ENCODE data around the gene SCGB2A2. TPM values are rescaled to one million over a fixed set of nuclear protein-coding genes. Genes with fewer than 3 reads are reported as not detected.

The SCGB2A2 gene
- polyA plus RNA-seq, 3 donors = 0.22 TPM; not detected in 2

GRCh38 chr11:62273789-62274275 lies 3.9 kb downstream of the SCGB2A2 start:
- WGBS, 3 donors = 64 to 76% (median 68%) methylated on average over 7 of the region's 7 CpGs

GRCh38 chr11:62280452-62280851 lies 10.5 kb downstream of the SCGB2A2 start:
- H3K27ac ChIP-seq (ENCODE audit: low read depth, low read length) = no peak overlapping the region

More at GRCh38 chr11:62273789-62274275, 3.9 kb downstream of the SCGB2A2 start:
- no peak overlapping the region for H3K27ac ChIP-seq (ENCODE audit: low read depth, low read length)

- 41 to 45% (median 43%) methylated on average over 2 of the region's 2 CpGs for WGBS, 3 donors
- H3K27ac ChIP-seq (ENCODE audit: low read depth, low read length) = no peak overlapping the region
Observed at GRCh38 chr11:62295504-62295903, 25.5 kb downstream of the SCGB2A2 start.

- WGBS, 3 donors = 56 to 73% (median 63%) methylated on average over 7 of the region's 7 CpGs
Observed at GRCh38 chr11:62298975-62299374, 29.0 kb downstream of the SCGB2A2 start, which contains the start of gene SCGB1D4. TSS of gene SCGB1D4 (minus strand) at chr11:62299075. CDS start at chr11:62299010, 65 bp downstream.

DNA sequence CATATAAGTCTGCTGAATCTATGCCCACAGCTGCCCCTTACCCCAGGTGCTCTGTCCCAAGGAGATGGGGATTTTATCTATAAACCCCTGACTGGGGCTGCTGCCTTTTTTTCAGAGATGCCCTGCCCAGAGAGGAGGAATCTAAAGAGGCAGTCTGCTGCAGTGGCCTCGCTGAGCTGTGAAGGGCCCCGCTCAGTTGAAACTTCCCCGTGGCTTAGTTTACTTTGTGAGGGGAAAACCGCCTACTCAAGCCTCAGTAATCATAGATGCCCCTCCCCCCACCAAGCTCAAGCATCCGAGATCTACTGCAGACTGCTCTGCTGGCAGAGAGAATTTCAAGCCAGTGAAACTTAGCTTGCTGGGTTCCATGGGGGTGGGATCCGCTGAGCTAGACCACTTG lies 36.3 kb downstream of the SCGB2A2 start:
- WGBS, 3 donors = 30 to 52% (median 47%) methylated on average over 6 of the region's 6 CpGs
- no peak overlapping the region for H3K27ac ChIP-seq (ENCODE audit: low read depth, low read length)

More at GRCh38 chr11:62298975-62299374, 29.0 kb downstream of the SCGB2A2 start, which contains the start of gene SCGB1D4:
- no peak within 1 kb of the TSS for H3K27ac ChIP-seq (ENCODE audit: low read depth, low read length)

DNA sequence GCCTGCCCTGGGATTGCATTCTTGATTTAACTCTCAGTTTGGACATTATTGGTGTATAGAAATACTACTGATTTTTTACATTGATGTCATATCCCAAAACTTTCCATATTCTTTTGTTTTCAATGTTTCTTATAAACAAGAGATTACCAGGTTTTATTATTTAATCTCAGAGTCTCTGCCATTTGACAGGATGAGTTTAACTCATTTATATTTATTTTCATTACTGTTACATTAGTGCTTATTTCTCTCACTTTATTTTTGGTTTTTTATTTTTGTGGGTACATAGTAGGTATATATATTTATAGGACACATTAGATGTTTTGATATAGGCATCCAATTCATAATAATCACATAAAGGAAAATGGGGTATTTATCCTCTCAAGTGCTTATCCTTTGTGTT lies 38.0 kb downstream of the SCGB2A2 start:
- no peak overlapping the region for H3K27ac ChIP-seq (ENCODE audit: low read depth, low read length)

GRCh38 chr11:62309991-62310390 lies 40.0 kb downstream of the SCGB2A2 start:
- WGBS, 3 donors = 44 to 49% (median 45%) methylated on average over 7 of the region's 7 CpGs
- no peak overlapping the region for H3K27ac ChIP-seq (ENCODE audit: low read depth, low read length)

DNA sequence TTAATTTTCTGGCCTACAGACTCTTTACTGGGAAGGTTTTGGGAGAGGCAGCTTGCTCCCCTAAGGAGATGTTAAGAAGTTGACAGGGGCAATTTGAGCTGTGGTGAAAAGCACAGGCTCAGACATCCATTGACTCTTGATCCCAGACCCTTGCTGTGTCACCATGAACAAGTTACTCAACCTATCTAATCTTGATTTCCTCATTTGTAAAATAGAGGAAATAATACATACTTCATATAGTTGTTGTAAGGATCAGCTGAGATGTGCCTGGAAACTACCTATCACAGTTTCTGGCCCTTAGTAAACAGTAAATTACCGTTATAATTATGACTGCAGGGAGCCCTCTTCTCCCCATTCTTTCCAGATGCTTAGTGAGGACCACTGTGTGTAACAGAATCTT lies 45.5 kb downstream of the SCGB2A2 start:
- H3K27ac ChIP-seq (ENCODE audit: low read depth, low read length) = no peak overlapping the region
- 64 to 86% (median 73%) methylated on average over 1 of the region's 1 CpG for WGBS, 3 donors

GRCh38 chr11:62322524-62322923 lies 52.6 kb downstream of the SCGB2A2 start:
- no peak overlapping the region for H3K27ac ChIP-seq (ENCODE audit: low read depth, low read length)
- 76 to 88% (median 88%) methylated on average over 2 of the region's 2 CpGs for WGBS, 3 donors

Other genes with a start within 250 kb of the SCGB2A2 start
- 1 to 10 TPM; 3.6 to 4.3 (median 4.0) TPM for gene INCENP, start 146.1 kb upstream of the SCGB2A2 start, polyA plus RNA-seq
- not detected for gene SCGB1D1, start 79.9 kb upstream of the SCGB2A2 start, polyA plus RNA-seq
- 1 to 10 TPM in 2 of 3 donors, not detected in 1; 2.6 to 9.8 TPM for gene SCGB2A1, start 61.5 kb upstream of the SCGB2A2 start, polyA plus RNA-seq
- 1 to 10 TPM in 1 of 3 donors, not detected in 2; 1.4 TPM for gene SCGB1D2, start 27.9 kb upstream of the SCGB2A2 start, polyA plus RNA-seq
- not detected for gene SCGB1D4, start 28.9 kb downstream of the SCGB2A2 start, polyA plus RNA-seq
- 10 to 100 TPM in 1 of 3 donors, 1 to 10 TPM in 2; 6.9 to 14.4 (median 9.0) TPM for gene ASRGL1, start 67.3 kb downstream of the SCGB2A2 start, polyA plus RNA-seq
- under 1 TPM in 2 of 3 donors, not detected in 1; 0.54 to 0.82 TPM for gene SCGB1A1, start 148.9 kb downstream of the SCGB2A2 start, polyA plus RNA-seq

All from adipose tissue (tissue), 3 donors.